Measurements from ENCODE around the gene TP53I3. TPM values are rescaled to one million over a fixed set of nuclear protein-coding genes. Genes with fewer than 3 reads are reported as not detected.
"Not testable (repeated sequence)": the region's sequence is repeated elsewhere in the genome, so short reads cannot be mapped to it uniquely, and the experiment has no call there.

Gene TP53I3
- polyA plus RNA-seq, 5 donors = 49.6 to 78.6 (median 65.0) TPM

- DNase-seq = no peak
These were observed 20.3 kb upstream of the TP53I3 start for GRCh38 chr2:24104906-24105305.

DNA sequence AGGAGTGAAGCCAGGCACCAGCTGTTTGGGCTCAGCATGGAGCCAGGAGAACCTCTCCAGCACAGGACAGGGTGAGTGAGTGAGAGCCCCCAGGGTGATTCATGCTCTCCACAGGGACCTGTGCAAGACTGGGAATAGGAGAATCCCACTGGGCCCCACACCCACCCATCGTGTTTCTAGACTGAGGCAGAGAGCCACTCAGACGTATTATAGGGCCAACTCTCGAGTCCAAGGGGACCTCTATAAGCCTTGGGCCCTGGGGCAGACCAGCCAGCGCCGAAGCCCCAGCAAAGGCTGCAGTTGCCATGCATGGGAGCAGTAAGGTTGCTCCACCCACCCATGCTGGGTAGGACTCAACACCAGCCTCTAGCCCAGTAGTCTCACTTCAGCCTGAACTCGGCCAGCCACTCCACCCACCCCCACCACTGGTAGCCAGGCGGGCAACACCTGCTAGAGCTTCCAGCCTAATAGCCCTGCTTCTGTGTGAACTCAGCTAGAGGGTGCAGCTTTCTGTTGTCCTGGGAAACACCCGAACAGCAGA is 19.5 kb upstream of the TP53I3 start:
- no peak for DNase-seq

DNA sequence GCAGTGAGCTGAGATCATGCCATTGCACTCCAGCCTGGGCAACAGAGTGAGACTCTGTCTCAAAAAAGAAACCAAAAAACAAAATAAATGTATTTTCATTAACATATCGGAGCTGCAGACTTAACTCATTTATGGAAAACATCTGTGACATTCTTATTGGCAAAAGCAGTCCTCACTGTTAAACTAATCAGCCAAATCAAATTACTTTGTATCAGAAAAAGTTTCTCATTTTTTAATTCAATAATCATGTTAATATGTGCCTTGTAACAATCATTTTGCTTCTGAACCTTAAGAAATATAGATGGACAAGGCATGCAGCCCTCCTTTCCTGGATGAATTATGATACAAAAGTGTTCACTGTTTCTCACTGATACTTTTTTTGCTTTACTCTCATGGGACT is 18.0 kb upstream of the TP53I3 start:
- DNase-seq = no peak

GRCh38 chr2:24101992-24102391 is 17.4 kb upstream of the TP53I3 start:
- no peak for DNase-seq

DNA sequence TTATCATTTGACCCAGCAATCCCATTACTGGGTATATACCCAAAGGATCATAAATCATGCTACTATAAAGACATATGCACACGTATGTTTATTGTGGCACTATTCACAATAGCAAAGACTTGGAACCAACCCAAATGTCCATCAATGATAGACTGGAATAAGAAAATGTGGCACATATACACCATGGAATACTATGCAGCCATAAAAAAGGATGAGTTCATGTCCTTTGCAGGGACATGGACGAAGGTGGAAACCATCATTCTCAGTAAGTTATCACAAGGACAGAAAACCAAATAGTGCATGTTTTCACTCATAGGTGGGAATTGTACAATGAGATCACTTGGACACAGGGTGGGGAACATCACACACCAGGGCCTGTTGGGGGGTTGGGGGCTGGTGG is 16.1 kb upstream of the TP53I3 start:
- DNase-seq = not testable (repeated sequence)

GRCh38 chr2:24095171-24095677 is 10.6 kb upstream of the TP53I3 start:
- not testable (repeated sequence) for DNase-seq

DNA sequence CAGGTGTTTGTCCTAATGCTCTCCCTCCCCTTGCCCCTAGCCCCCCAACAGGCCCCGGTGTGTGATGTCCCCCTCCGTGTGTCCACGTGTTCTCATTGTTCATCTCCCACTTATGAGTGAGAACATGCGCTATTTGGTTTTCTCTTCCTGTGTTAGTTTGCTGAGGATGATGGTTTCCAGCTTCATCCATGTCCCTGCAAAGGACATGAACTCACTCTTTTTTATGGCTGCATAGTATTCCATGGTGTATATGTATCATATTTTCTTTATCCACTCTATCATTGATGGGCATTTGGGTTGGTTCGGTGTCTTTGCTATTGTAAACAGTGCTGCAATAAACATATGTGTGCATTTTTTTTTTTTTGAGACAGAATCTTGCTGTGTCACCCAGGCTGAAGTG is 8.6 kb upstream of the TP53I3 start:
- DNase-seq = not testable (repeated sequence)

DNA sequence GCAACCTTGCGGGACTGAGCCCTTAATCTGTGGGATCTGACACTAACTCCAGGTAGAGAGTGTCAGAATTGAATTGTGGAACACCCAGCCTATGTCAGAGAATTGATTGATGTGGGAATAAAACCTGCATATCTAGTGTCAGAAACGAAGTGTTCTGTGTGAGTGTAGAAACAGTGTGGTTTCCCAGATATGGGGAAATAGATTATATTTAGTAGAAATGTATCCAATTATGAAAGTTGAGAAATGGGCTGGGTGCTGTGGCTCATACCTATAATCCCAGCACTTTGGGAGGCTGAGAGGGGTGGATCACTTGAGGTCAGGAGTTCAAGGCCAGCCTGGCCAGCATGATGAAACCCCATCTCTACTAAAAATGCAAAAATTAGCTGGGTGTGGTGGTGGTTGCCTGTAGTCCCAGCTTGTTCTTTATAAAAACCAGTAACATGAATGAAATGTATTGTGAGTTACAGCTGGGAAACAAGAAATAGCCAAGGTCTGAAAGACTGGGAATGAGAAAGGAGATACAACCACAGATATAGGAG is 4.3 kb upstream of the TP53I3 start:
- no peak for DNase-seq

- DNase-seq = no peak
These were observed 2.4 kb upstream of the TP53I3 start for GRCh38 chr2:24087032-24087431.

- no peak for DNase-seq
These were observed 1.6 kb upstream of the TP53I3 start for GRCh38 chr2:24086241-24086640.

DNA sequence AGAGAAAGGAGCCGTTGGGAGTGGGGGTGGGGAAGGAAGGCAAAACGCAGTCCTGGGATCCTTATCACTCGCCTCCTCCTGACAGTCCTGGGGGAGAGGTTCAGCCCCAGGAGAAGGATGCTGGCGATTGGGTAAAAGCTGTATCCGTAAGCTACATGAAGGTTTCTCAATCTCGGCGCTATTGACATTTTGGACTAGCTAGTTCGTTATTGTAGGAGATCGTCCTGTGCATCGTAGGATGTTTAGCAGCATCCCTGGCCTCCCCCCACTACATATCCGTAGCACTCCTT is 511 bp upstream of the TP53I3 start:
- DNase-seq = no peak

GRCh38 chr2:24083567-24084385 is 858 bp downstream of the TP53I3 start:
- peak; percentile 80 to 81 for DNase-seq

GRCh38 chr2:24082787-24083566 is 1.7 kb downstream of the TP53I3 start:
- DNase-seq = no peak

- DNase-seq = no peak
These were observed 3.9 kb downstream of the TP53I3 start for GRCh38 chr2:24080701-24081100.

GRCh38 chr2:24077879-24078278 is 6.8 kb downstream of the TP53I3 start:
- DNase-seq = no peak

DNA sequence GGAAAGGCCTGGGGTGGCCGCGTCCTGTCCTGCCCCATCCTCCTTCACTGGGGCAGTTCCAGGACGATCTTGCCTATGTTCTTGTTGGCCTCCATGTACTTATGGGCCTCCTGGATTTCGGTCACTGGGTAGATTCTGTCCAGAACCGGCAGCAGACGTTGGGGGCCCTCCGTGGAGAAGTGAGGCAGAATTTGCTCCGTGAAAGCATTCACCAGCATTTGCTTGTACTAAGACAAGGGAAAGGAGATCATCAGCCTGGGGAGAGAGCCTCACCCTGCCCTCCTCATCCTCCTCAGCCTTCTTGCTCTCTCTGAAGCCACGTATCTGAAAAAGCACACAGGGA is 7.1 kb downstream of the TP53I3 start:
- DNase-seq = no peak

GRCh38 chr2:24076849-24077534 is 7.6 kb downstream of the TP53I3 start:
- no peak for DNase-seq

GRCh38 chr2:24075915-24076848 is 8.5 kb downstream of the TP53I3 start, which contains the start of gene SF3B6:
SF3B6 (minus strand) TSS chr2:24076326; CDS start chr2:24076229, 97 bp downstream.
- peak; percentile 99 for DNase-seq

- no peak for DNase-seq
These were observed 9.4 kb downstream of the TP53I3 start for GRCh38 chr2:24075259-24075658.

DNA sequence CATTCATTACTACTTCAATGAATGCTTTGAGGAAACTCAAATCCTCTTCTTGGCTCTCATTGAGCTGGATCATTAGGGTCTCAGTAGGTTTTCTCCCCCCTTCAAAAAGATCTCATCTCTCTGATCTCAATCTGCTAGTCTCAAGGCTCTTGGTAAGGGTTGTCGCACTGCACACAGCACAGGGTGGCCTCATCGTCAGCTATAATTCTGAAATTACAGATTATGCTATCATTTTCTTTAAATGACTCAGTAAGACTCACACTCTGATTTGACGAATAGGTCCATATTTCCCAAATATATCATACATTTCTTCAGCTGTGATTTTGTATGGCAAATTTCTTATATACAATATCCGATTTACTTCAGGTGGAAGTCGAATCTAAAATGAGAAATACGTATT is 10.8 kb downstream of the TP53I3 start:
- DNase-seq = no peak

- DNase-seq = no peak
These were observed 12.4 kb downstream of the TP53I3 start for GRCh38 chr2:24072259-24072658.

Data from right lung (tissue), 5 donors.